CD4-positive, alpha-beta T cell (primary cell): ENCODE results near the gene CYSRT1. TPM values are rescaled to one million over a fixed set of nuclear protein-coding genes. Genes with fewer than 3 reads are reported as not detected.
A peak's percentile ranks its signal among the peaks of the same experiment; 100 is the strongest.

Source experiments
- ATAC-seq: fragments of 200-7000 bp; cut with Tn5 transposase; one replicate; pipeline ENCODE4 v1.10.0; 2022; ENCODE audit warnings: mild to moderate bottlenecking; ENCODE audit not compliant: poor library complexity
- CTCF ChIA-PET: fragments of 350-600 bp; sonication (Branson Sonifier 250); formaldehyde crosslinking; loops from one replicate; lab custom pipeline; 2021; ENCODE audit warnings: antibody characterized with exemption, inconsistent platforms; lab: Charles Lee
- POLR2A ChIA-PET: fragments of 350-600 bp; sonication (Branson Sonifier 250); formaldehyde crosslinking; loops from one replicate; lab custom pipeline; 2021; ENCODE audit warnings: antibody characterized with exemption, inconsistent platforms; lab: Charles Lee
- DNase-seq, 14 experiments: peaks; one replicate each; pipeline ENCODE4 v3.0.0-alpha.2; 2013 to 2020; ENCODE audit warnings: mixed read lengths in 2 of 14
- H3K27ac ChIP-seq, 2 donors: one replicate each; pipeline versions ENCODE4 v1.5.1 to v1.7.0; 2013; ENCODE audit warnings: low read length in 2 of 2, low read depth in 1 of 2, mild to moderate bottlenecking in 1 of 2
- H3K27me3 ChIP-seq, 2 experiments: 1 replicate in 1 of 2; 2 replicates in 1 of 2; pipeline versions ENCODE4 v1.6.1 to v1.7.0; 2013; ENCODE audit warnings: low read length in 2 of 2, control low read depth in 1 of 2, mild to moderate bottlenecking in 1 of 2, moderate library complexity in 1 of 2; ENCODE audit not compliant: insufficient read depth in 2 of 2, control insufficient read depth in 1 of 2
- H3K36me3 ChIP-seq: one replicate; pipeline ENCODE4 v1.6.1; 2013; ENCODE audit warnings: low read length, control low read depth; ENCODE audit not compliant: insufficient read depth
- H3K4me1 ChIP-seq: one replicate; pipeline ENCODE4 v1.6.1; 2013; ENCODE audit warnings: low read length, control low read depth; ENCODE audit not compliant: insufficient read depth
- H3K4me3 ChIP-seq: one replicate; pipeline ENCODE4 v1.5.1; 2013; ENCODE audit warnings: mild to moderate bottlenecking, low read length, moderate library complexity
- H3K9me3 ChIP-seq, 2 experiments: 1 replicate in 1 of 2; 2 replicates in 1 of 2; pipeline versions ENCODE4 v1.6.1 to v1.7.0; 2013; ENCODE audit warnings: low read length in 2 of 2, mild to moderate bottlenecking in 2 of 2, control low read depth in 1 of 2, moderate library complexity in 1 of 2; ENCODE audit not compliant: control insufficient read depth in 1 of 2, insufficient read depth in 1 of 2
- H3K27ac Mint-ChIP-seq: one replicate; pipeline ENCODE4 v1.8.0; 2020; ENCODE audit warnings: mixed read lengths
- H3K27me3 Mint-ChIP-seq: one replicate; pipeline ENCODE4 v1.8.0; 2021; ENCODE audit warnings: mixed read lengths
- H3K36me3 Mint-ChIP-seq: one replicate; pipeline ENCODE4 v1.8.0; 2021; ENCODE audit warnings: low read depth, mixed read lengths
- H3K4me1 Mint-ChIP-seq: one replicate; pipeline ENCODE4 v1.8.0; 2021; ENCODE audit warnings: low read depth, mixed read lengths
- H3K4me3 Mint-ChIP-seq: one replicate; pipeline ENCODE4 v1.8.0; 2020; ENCODE audit warnings: mild to moderate bottlenecking, mixed read lengths
- H3K9me3 Mint-ChIP-seq: one replicate; pipeline ENCODE4 v1.8.0; 2020; ENCODE audit warnings: mixed read lengths
- CTCF ChIP-seq: fragments of 200-600 bp; IDR thresholded peaks from one replicate; pipeline ENCODE4 v1.8.0; 2022; ENCODE audit warnings: antibody characterized with exemption, mild to moderate bottlenecking
- intact Hi-C, 2 experiments: fragments of 100-400 bp; cut with DNase I in 1 of 2; cut with micrococcal nuclease in 1 of 2; formaldehyde crosslinking; loops; one replicate each; pipeline versions ENCODE4 v1.15.1 to v1.9.0; 2023 to 2025; cut with DNase I, micrococcal nuclease
- total RNA-seq, 174 experiments: library from RNA in 2 of 174; stranded (reverse) in 2 of 174; gene quantifications; one replicate each; pipeline ENCODE4 v1.2.3 and lab custom pipeline; 2021 to 2026

Gene CYSRT1
- total RNA-seq, 2 experiments from 2014 or later = 0.33 to 0.42 TPM

- CTCF ChIA-PET = interaction anchor here (0.6 to 1.4 kb wide), 7 partner anchors 12 to 134 kb away, joined by 3 to 9 read pairs (median 4); partner anchors contain the start of genes ANAPC2, RNF224 and SSNA1
These were observed 23.6 kb upstream of the CYSRT1 start for GRCh38 chr9:137201205-137201868.

DNA sequence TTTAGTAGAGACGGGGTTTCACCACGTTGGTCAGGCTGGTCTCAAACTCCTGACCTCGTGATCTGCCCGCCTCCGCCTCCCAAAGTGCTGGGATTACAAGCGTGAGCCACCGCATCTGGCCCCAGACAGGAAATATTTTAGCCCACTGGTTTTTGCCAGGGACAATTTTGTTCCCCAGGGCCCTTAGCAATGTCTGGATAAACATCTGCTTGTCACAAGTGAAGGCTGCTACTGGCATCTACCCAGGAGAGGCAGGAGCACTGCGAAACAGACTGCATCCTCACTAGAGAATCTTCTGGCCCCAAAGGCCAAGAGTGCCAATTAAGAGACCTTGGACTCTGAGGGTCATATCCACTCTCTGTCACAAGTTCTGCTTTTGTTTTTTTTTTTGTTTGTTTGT is 22.0 kb upstream of the CYSRT1 start:
- intact Hi-C loops = no loop called here
- Histone ChIP-seq H3K27me3 (no peaks in the 10 kb centered on the region), H3K4me1 (peaks cover 65% of the 10 kb centered on the region), H3K36me3 (peaks cover 2% of the 10 kb centered on the region), H3K27ac (no peak overlapping the region), H3K4me3 (no peak overlapping the region), H3K9me3 (peaks cover 0 to 6% of the 10 kb centered on the region in 2 experiments)
- POLR2A ChIA-PET = interaction anchor here (0.7 to 2.2 kb wide), 3 partner anchors 14 to 73 kb away, joined by 3 to 9 read pairs (median 3); partner anchors contain the start of gene SSNA1
- CTCF ChIA-PET = no interaction called here
- ATAC-seq = no peak
- Mint-ChIP-seq H3K27me3 (no peaks in the 10 kb centered on the region), H3K27ac (peak overlapping the region; percentile 58), H3K4me3 (peak overlapping the region; percentile 60), H3K4me1 (peaks cover 44% of the 10 kb centered on the region), H3K36me3 (peaks cover 13% of the 10 kb centered on the region), H3K9me3 (no peaks in the 10 kb centered on the region)
- TF ChIP-seq CTCF = no peak
- no peak for DNase-seq

More at GRCh38 chr9:137201205-137201868, 23.6 kb upstream of the CYSRT1 start:
- peak overlapping the region; percentile 84 for H3K27ac Mint-ChIP-seq
- peaks cover 2% of the 10 kb centered on the region for H3K36me3 ChIP-seq
- H3K4me1 Mint-ChIP-seq = peaks cover 31% of the 10 kb centered on the region
- no peak for DNase-seq
- peaks cover 0 to 6% of the 10 kb centered on the region in 2 experiments for H3K9me3 ChIP-seq
- peaks cover 56% of the 10 kb centered on the region for H3K4me1 ChIP-seq
- POLR2A ChIA-PET = interaction anchor here (0.7 to 2.5 kb wide), 12 partner anchors 9 to 315 kb away, joined by 4 to 39 read pairs (median 8); partner anchors contain the start of genes ANAPC2, MAN1B1, NELFB and RNF208
- peak overlapping the region; percentile 72 to 76 for H3K27ac ChIP-seq
- H3K36me3 Mint-ChIP-seq = peaks cover 5% of the 10 kb centered on the region
- no peaks in the 10 kb centered on the region for H3K27me3 ChIP-seq
- no peaks in the 10 kb centered on the region for H3K9me3 Mint-ChIP-seq
- no peak for TF ChIP-seq CTCF
- peak overlapping the region; percentile 93 for H3K4me3 Mint-ChIP-seq
- no peaks in the 10 kb centered on the region for H3K27me3 Mint-ChIP-seq
- ATAC-seq = no peak
- intact Hi-C loops = loop anchor here (1.0 to 2.0 kb wide), 2 partner anchors 21 to 22 kb away; partner anchors contain the start of gene RNF208 (in 1 of the 2)
- H3K4me3 ChIP-seq = peak overlapping the region; percentile 87

GRCh38 chr9:137204731-137205125 is 20.2 kb upstream of the CYSRT1 start:
- TF ChIP-seq CTCF = no peak
- intact Hi-C loops = loop anchor here (1.0 kb wide), 2 partner anchors 16 to 19 kb away; partner anchors contain the start of genes ANAPC2 (in 1 of the 2) and SSNA1 (in 1 of the 2)
- peak overlapping the region; percentile 90 for H3K4me3 ChIP-seq
- peaks cover 13% of the 10 kb centered on the region for H3K36me3 Mint-ChIP-seq
- H3K27ac Mint-ChIP-seq = peak overlapping the region; percentile 93
- CTCF ChIA-PET = interaction anchor here (0.6 to 1.1 kb wide), 2 partner anchors 16 to 32 kb away, joined by 3 read pairs; no protein-coding TSS in a partner anchor
- POLR2A ChIA-PET = interaction anchor here (0.8 to 4.0 kb wide), 8 partner anchors 11 to 118 kb away, joined by 3 to 22 read pairs (median 5); partner anchors contain the start of genes MAN1B1, RNF208, SSNA1 and TUBB4B
- H3K9me3 ChIP-seq = no peaks in the 10 kb centered on the region
- DNase-seq = no peak
- H3K36me3 ChIP-seq = peaks cover 5% of the 10 kb centered on the region
- H3K4me1 Mint-ChIP-seq = peaks cover 44% of the 10 kb centered on the region
- peak overlapping the region; percentile 95 for H3K4me3 Mint-ChIP-seq
- H3K27me3 ChIP-seq = no peaks in the 10 kb centered on the region
- no peaks in the 10 kb centered on the region for H3K27me3 Mint-ChIP-seq
- peaks cover 51% of the 10 kb centered on the region for H3K4me1 ChIP-seq
- ATAC-seq = no peak
- no peaks in the 10 kb centered on the region for H3K9me3 Mint-ChIP-seq
- peak overlapping the region; percentile 79 to 88 for H3K27ac ChIP-seq
